OCI-LY1 (cell line): ENCODE data around the gene RBKS.

Source experiments
- H2AFZ ChIP-seq: fragments of 200-600 bp; sonication (generic), shearing (Covaris generic); 2 replicates; pipeline ENCODE4 v1.6.0; 2014; ENCODE audit warnings: antibody characterized with exemption, mild to moderate bottlenecking, low read length
- H3F3A ChIP-seq: fragments of 200-600 bp; sonication (generic), shearing (Covaris generic); 2 replicates; pipeline ENCODE4 v1.6.0; 2014; ENCODE audit warnings: mild to moderate bottlenecking, antibody characterized with exemption, low read length, moderate library complexity; ENCODE audit not compliant: insufficient read depth
- H3K27ac ChIP-seq: fragments of 200-600 bp; sonication (generic); 2 replicates; pipeline ENCODE4 v1.5.1; 2014; ENCODE audit warnings: low read length, mixed run types, mild to moderate bottlenecking, low read depth; ENCODE audit not compliant: poor library complexity, severe bottlenecking
- H3K27me3 ChIP-seq: fragments of 200-600 bp; sonication (generic); 2 replicates; pipeline ENCODE4 v1.6.0; 2014; ENCODE audit warnings: antibody characterized with exemption, mild to moderate bottlenecking, low read length, moderate library complexity; ENCODE audit not compliant: insufficient read depth
- H3K36me3 ChIP-seq: fragments of 200-600 bp; sonication (generic); 2 replicates; pipeline ENCODE4 v1.6.1; 2014; ENCODE audit warnings: mild to moderate bottlenecking, antibody characterized with exemption, low read length, moderate library complexity, mixed read lengths; ENCODE audit not compliant: insufficient read depth
- H3K4me1 ChIP-seq: fragments of 200-600 bp; sonication (generic); 2 replicates; pipeline ENCODE4 v1.5.1; 2014; ENCODE audit warnings: mild to moderate bottlenecking, low read length, moderate library complexity; ENCODE audit not compliant: insufficient read depth, severe bottlenecking
- H3K4me2 ChIP-seq: fragments of 200-600 bp; sonication (generic), shearing (Covaris generic); 2 replicates; pipeline ENCODE4 v1.6.1; 2014; ENCODE audit warnings: low read length
- H3K4me3 ChIP-seq: fragments of 200-600 bp; sonication (generic); 2 replicates; pipeline ENCODE4 v1.5.1; 2014; ENCODE audit warnings: low read length, low read depth, mild to moderate bottlenecking, mixed read lengths; ENCODE audit not compliant: poor library complexity, severe bottlenecking
- H3K79me2 ChIP-seq: fragments of 200-600 bp; shearing (Covaris generic); 2 replicates; pipeline ENCODE4 v1.6.1; 2016; ENCODE audit warnings: mixed run types, low read length, mixed read lengths; ENCODE audit not compliant: insufficient read depth
- H3K9ac ChIP-seq: fragments of 200-600 bp; sonication (generic), shearing (Covaris generic); 2 replicates; pipeline ENCODE4 v1.6.1; 2014; ENCODE audit warnings: mild to moderate bottlenecking, low read length, mixed read lengths
- H3K9me2 ChIP-seq: fragments of 200-600 bp; sonication (generic), shearing (Covaris generic); 2 replicates; pipeline ENCODE4 v1.6.1; 2014; ENCODE audit warnings: low read depth, mild to moderate bottlenecking, low read length, mixed read lengths
- H3K9me3 ChIP-seq: fragments of 200-600 bp; shearing (Covaris generic); 2 replicates; pipeline ENCODE4 v1.6.1; 2014; ENCODE audit warnings: low read length, mixed read lengths
- H4K20me1 ChIP-seq: fragments of 200-600 bp; sonication (generic), shearing (Covaris generic); 2 replicates; pipeline ENCODE4 v1.6.0; 2016; ENCODE audit warnings: mild to moderate bottlenecking, low read length; ENCODE audit not compliant: insufficient read depth
- EZH2 ChIP-seq: fragments of 200-600 bp; sonication (generic), shearing (Covaris generic); IDR thresholded peaks from 2 replicates; pipeline ENCODE4 v1.8.0; 2017; ENCODE audit warnings: borderline replicate concordance, mixed run types, mild to moderate bottlenecking, antibody characterized with exemption, low read length, moderate library complexity, mixed read lengths
- TF ChIP-seq, protein P1 (sequence below): fragments of 200-600 bp; sonication (generic), shearing (Covaris generic); IDR thresholded peaks from 2 replicates; pipeline ENCODE4 v1.5.1; 2017; ENCODE audit warnings: mild to moderate bottlenecking, antibody characterized with exemption, low read length, moderate library complexity, mixed read lengths

Gene RBKS

DNA sequence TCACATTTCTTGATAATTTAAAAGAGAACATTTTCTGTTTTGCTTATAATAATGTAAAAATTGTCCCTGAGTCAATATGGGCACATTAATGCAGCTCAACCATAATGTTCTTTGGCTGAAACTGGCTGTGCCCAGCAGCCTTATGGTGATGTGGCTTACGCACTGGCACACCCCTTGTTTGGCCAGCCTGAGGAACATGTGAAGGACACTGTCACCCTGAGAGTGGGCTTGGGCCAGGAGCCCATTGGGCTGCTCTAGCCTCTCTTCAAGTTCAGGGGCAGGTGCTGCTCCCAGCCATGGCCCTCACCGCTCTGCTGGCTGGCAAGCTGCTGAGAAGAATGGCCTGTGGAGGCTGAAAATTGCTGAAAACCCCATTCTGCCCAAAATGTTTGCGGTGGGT lies 81.2 kb downstream of the RBKS start:
- no peaks in the 10 kb centered on the region for H3K9me3 ChIP-seq
- no peak overlapping the region for H3K4me2 ChIP-seq
- no peaks in the 10 kb centered on the region for H3K36me3 ChIP-seq
- no peak overlapping the region for H3K27ac ChIP-seq
- no peak overlapping the region for H2AFZ ChIP-seq
- H3K9ac ChIP-seq = no peak overlapping the region
- TF ChIP-seq EZH2 = no peak
- TF ChIP-seq, protein P1, sequence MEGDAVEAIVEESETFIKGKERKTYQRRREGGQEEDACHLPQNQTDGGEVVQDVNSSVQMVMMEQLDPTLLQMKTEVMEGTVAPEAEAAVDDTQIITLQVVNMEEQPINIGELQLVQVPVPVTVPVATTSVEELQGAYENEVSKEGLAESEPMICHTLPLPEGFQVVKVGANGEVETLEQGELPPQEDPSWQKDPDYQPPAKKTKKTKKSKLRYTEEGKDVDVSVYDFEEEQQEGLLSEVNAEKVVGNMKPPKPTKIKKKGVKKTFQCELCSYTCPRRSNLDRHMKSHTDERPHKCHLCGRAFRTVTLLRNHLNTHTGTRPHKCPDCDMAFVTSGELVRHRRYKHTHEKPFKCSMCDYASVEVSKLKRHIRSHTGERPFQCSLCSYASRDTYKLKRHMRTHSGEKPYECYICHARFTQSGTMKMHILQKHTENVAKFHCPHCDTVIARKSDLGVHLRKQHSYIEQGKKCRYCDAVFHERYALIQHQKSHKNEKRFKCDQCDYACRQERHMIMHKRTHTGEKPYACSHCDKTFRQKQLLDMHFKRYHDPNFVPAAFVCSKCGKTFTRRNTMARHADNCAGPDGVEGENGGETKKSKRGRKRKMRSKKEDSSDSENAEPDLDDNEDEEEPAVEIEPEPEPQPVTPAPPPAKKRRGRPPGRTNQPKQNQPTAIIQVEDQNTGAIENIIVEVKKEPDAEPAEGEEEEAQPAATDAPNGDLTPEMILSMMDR = no peak
- no peaks in the 10 kb centered on the region for H3K4me1 ChIP-seq
- H3K9me2 ChIP-seq = no peaks in the 10 kb centered on the region
- H4K20me1 ChIP-seq = no peaks in the 10 kb centered on the region
- no peaks in the 10 kb centered on the region for H3K79me2 ChIP-seq
- no peaks in the 10 kb centered on the region for H3K27me3 ChIP-seq
- H3K4me3 ChIP-seq = no peak overlapping the region
- H3F3A ChIP-seq = no peaks in the 10 kb centered on the region

DNA sequence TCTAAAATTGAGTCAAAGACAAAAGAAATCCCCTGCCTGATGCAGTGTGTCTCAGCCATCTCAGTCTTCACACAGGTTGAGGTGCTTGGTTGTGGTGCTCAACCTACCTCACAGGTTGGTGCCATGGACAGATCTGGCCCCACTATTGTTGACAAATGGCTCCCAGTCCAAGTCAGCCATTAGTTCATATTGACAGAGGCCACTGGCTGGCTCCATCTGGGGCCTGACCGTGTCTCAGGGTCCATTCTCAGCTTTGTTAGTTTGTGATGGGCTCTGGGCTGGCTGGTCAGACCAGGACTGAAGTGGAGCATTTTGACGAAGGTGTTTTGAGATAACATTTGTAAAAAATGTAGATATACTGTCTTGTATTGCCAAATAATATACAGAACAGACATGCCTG lies 81.8 kb downstream of the RBKS start:
- Histone ChIP-seq H2AFZ (no peak overlapping the region), H3K27ac (no peak overlapping the region), H3F3A (no peaks in the 10 kb centered on the region), H3K9me3 (no peaks in the 10 kb centered on the region), H3K79me2 (no peaks in the 10 kb centered on the region), H3K27me3 (no peaks in the 10 kb centered on the region), H3K4me2 (no peak overlapping the region), H3K9ac (no peak overlapping the region), H3K4me1 (no peaks in the 10 kb centered on the region), H3K9me2 (no peaks in the 10 kb centered on the region), H4K20me1 (no peaks in the 10 kb centered on the region), H3K36me3 (no peaks in the 10 kb centered on the region), H3K4me3 (no peak overlapping the region)
- no peak for TF ChIP-seq EZH2
- TF ChIP-seq, protein P1 = no peak

DNA sequence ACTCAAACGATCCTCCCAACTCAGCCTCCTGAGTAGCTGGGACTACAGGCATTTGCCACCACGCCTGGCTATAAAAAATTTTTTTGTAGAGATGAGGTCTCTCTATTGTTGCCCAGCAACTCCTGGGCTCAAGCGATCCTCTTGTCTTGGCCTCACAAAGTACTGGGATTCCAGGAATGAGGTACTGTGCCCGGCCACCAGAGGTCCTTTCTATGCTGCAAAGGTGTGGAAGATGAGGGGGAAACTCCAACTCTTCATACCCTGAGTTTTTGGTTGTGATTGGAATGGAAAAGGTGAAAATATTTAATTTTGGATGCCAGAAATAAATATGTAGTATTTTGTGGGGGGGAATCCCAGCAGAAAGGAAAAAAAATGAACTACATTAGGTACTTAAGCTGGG lies 82.7 kb downstream of the RBKS start:
- no peaks in the 10 kb centered on the region for H3K4me1 ChIP-seq
- H3K4me3 ChIP-seq = no peak overlapping the region
- no peaks in the 10 kb centered on the region for H3F3A ChIP-seq
- H3K9me2 ChIP-seq = no peaks in the 10 kb centered on the region
- H3K9me3 ChIP-seq = no peaks in the 10 kb centered on the region
- no peak overlapping the region for H3K27ac ChIP-seq
- no peak overlapping the region for H2AFZ ChIP-seq
- H4K20me1 ChIP-seq = no peaks in the 10 kb centered on the region
- no peak for TF ChIP-seq EZH2
- TF ChIP-seq, protein P1 = peak; percentile 48
- no peaks in the 10 kb centered on the region for H3K36me3 ChIP-seq
- H3K4me2 ChIP-seq = no peak overlapping the region
- H3K9ac ChIP-seq = no peak overlapping the region
- H3K27me3 ChIP-seq = no peaks in the 10 kb centered on the region
- no peaks in the 10 kb centered on the region for H3K79me2 ChIP-seq
